ENCODE results near the gene RND3.

Gene RND3

GRCh38 chr2:150531591-150531990, 44.1 kb upstream of the RND3 start:
- Histone ChIP-seq H3K27ac (no peak overlapping the region), H3K36me3 (ENCODE audit: insufficient read depth) (no peaks in the 10 kb centered on the region), H3K4me3 (IDR thresholded peaks at IDR 0.05; ENCODE audit: insufficient read depth, low read depth, low read length) (no peak overlapping the region), H2AFZ (ENCODE audit: low read depth) (no peak overlapping the region), H3K9ac (no peak overlapping the region), H3K4me2 (no peak overlapping the region), H4K20me1 (ENCODE audit: insufficient read depth) (no peaks in the 10 kb centered on the region), H3K4me1 (ENCODE audit: low read depth, poor library complexity, severe bottlenecking) (peaks cover 18% of the 10 kb centered on the region), H3K27me3 (ENCODE audit: insufficient read depth, low read depth) (no peaks in the 10 kb centered on the region), H3K79me2 (ENCODE audit: insufficient read depth, low read depth) (no peaks in the 10 kb centered on the region)
- TF ChIP-seq CTCF (conservative IDR thresholded peaks at IDR 0.05; ENCODE audit: low read depth, low read length): no peak

- Histone ChIP-seq H3K4me2 (no peak overlapping the region), H3K4me1 (ENCODE audit: low read depth, poor library complexity, severe bottlenecking) (peaks cover 18% of the 10 kb centered on the region), H3K79me2 (ENCODE audit: insufficient read depth, low read depth) (no peaks in the 10 kb centered on the region), H3K27ac (no peak overlapping the region), H4K20me1 (ENCODE audit: insufficient read depth) (no peaks in the 10 kb centered on the region), H3K27me3 (ENCODE audit: insufficient read depth, low read depth) (no peaks in the 10 kb centered on the region), H2AFZ (ENCODE audit: low read depth) (no peak overlapping the region), H3K9ac (no peak overlapping the region), H3K4me3 (IDR thresholded peaks at IDR 0.05; ENCODE audit: insufficient read depth, low read depth, low read length) (no peak overlapping the region), H3K36me3 (ENCODE audit: insufficient read depth) (no peaks in the 10 kb centered on the region)
- TF ChIP-seq CTCF (conservative IDR thresholded peaks at IDR 0.05; ENCODE audit: low read depth, low read length): no peak
These were observed 42.7 kb upstream of the RND3 start for GRCh38 chr2:150530168-150530567.

- Histone ChIP-seq H3K79me2 (ENCODE audit: insufficient read depth, low read depth) (no peaks in the 10 kb centered on the region), H3K4me3 (IDR thresholded peaks at IDR 0.05; ENCODE audit: insufficient read depth, low read depth, low read length) (no peak overlapping the region), H3K27ac (peak overlapping the region; percentile 61), H4K20me1 (ENCODE audit: insufficient read depth) (no peaks in the 10 kb centered on the region), H3K9ac (no peak overlapping the region), H2AFZ (ENCODE audit: low read depth) (peak overlapping the region; percentile 67), H3K27me3 (ENCODE audit: insufficient read depth, low read depth) (no peaks in the 10 kb centered on the region), H3K4me1 (ENCODE audit: low read depth, poor library complexity, severe bottlenecking) (peaks cover 18% of the 10 kb centered on the region), H3K36me3 (ENCODE audit: insufficient read depth) (no peaks in the 10 kb centered on the region), H3K4me2 (peak overlapping the region; percentile 61)
- TF ChIP-seq CTCF (conservative IDR thresholded peaks at IDR 0.05; ENCODE audit: low read depth, low read length): no peak
These were observed 41.7 kb upstream of the RND3 start for GRCh38 chr2:150528861-150529801.

- H3K4me1 ChIP-seq (ENCODE audit: low read depth, poor library complexity, severe bottlenecking): peaks cover 18% of the 10 kb centered on the region
- no peaks in the 10 kb centered on the region for H4K20me1 ChIP-seq (ENCODE audit: insufficient read depth)
- no peak overlapping the region for H2AFZ ChIP-seq (ENCODE audit: low read depth)
- no peak for TF ChIP-seq CTCF (conservative IDR thresholded peaks at IDR 0.05; ENCODE audit: low read depth, low read length)
- no peaks in the 10 kb centered on the region for H3K36me3 ChIP-seq (ENCODE audit: insufficient read depth)
- H3K27ac ChIP-seq: no peak overlapping the region
- no peak overlapping the region for H3K9ac ChIP-seq
- H3K79me2 ChIP-seq (ENCODE audit: insufficient read depth, low read depth): no peaks in the 10 kb centered on the region
- H3K4me3 ChIP-seq (IDR thresholded peaks at IDR 0.05; ENCODE audit: insufficient read depth, low read depth, low read length): no peak overlapping the region
- H3K27me3 ChIP-seq (ENCODE audit: insufficient read depth, low read depth): no peaks in the 10 kb centered on the region
- H3K4me2 ChIP-seq: no peak overlapping the region
These were observed 39.4 kb upstream of the RND3 start for GRCh38 chr2:150526827-150527226.
